NOMO-1 treated with dmso at 0.1 percent for 144 hours (cell line): ENCODE measurements around the gene EXD1.
"Not testable (repeated sequence)": the region's sequence is repeated elsewhere in the genome, so short reads cannot be mapped to it uniquely, and the experiment has no call there.

Experiments used
- DNase-seq: peaks from one replicate; lab custom pipeline; 2025; ENCODE audit not compliant: unreplicated experiment; lab: John Stamatoyannopoulos, UW

EXD1 gene, protein sequence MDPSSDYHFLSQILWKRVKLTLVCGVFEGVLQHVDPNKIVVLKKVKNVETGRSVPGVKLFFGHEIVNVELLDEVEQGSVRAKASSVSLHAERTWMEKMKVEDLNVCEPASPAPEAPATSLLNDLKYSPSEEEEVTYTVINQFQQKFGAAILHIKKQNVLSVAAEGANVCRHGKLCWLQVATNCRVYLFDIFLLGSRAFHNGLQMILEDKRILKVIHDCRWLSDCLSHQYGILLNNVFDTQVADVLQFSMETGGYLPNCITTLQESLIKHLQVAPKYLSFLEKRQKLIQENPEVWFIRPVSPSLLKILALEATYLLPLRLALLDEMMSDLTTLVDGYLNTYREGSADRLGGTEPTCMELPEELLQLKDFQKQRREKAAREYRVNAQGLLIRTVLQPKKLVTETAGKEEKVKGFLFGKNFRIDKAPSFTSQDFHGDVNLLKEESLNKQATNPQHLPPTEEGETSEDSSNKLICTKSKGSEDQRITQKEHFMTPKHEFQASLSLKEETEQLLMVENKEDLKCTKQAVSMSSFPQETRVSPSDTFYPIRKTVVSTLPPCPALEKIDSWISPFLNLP

GRCh38 chr15:41230650-41231421 is at the start of gene EXD1, which contains the start of gene CHP1:
EXD1 (minus strand) TSS chr15:41230757; CDS start chr15:41226575, 4,182 bp downstream.
CHP1 (plus strand) TSS chr15:41231268; CDS start chr15:41231383, 115 bp downstream.
- DNase-seq = peak; percentile 98

GRCh38 chr15:41279535-41280283 is 49.2 kb upstream of the EXD1 start:
- DNase-seq = no peak

GRCh38 chr15:41278319-41278718 is 47.8 kb upstream of the EXD1 start:
- DNase-seq = peak; percentile 44

DNA sequence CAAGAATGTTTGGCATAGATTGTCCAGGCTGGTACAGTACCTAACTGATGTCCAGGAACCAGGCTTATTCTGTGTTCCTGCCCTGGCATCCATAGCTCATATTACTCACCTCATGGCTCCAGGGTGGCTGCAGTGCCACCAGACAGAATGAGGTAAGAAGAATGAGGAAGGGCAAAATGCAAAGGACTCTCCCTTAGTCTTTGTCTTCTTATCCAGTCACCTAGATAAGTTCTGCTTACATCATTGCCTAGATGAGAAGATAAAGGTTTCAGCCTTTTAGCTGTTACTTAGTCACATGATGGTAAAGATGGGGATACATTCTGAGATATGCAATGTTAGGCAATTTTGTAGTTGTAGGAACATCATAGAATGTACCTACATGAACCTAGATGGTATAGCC is 46.3 kb upstream of the EXD1 start:
- no peak for DNase-seq

- DNase-seq = no peak
These were observed 39.3 kb upstream of the EXD1 start for GRCh38 chr15:41269887-41270286.

DNA sequence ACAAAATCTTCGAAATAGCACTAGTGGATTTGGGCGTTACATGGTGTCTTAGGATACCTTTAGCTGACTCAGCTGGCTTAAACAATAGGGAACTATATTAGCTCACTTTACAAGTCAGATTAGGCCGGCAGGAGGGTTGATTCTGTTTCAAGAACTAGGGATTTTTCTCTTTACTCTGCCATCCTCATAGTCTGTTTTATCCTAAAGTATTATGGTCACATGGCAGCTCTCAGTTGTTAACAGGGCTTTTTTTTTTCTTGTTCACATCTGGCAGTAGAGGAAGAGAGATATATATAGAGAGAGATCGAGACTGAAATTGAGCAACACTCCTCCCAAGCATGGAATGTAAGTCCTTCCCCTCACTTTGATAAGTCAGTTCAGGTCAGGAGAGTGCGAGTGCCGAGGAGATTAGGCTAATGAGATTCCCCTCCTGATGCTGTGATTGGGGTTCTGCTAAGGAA is 33.4 kb upstream of the EXD1 start:
- DNase-seq = no peak

DNA sequence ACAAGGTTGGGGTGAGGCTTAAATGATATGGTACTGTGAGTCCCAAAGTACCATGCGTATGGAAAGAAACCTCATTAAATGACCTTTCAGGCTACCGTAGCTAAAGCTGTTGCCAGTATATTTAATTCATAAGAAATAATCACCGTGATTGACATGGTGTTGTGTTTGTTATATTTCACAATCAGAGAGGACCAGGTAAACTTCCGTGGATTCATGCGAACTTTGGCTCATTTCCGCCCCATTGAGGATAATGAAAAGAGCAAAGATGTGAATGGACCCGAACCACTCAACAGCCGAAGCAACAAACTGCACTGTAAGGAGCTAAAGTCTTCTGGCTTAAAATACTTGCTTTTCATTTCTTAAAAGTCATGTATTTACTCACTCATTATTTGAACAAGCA is 32.0 kb upstream of the EXD1 start:
- no peak for DNase-seq

DNA sequence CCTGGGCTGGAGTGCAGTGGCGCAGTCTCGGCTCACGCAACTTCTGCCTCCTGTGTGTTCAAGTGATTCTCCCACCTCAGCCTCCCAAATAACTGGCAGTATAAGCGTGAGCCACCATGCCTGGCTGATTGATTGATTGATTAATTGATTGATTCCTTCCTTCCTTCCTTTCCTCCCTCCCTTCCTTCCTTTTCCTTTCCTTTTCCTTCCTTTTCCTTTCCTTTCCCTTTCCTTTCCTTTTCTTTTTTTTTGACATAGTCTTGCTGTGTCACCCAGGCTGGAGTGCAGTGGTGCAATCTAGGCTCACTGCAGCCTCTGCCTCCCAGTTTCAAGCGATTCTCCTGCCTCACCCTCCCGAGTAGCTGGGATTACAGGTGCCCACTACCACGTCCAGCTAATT is 30.4 kb upstream of the EXD1 start:
- DNase-seq = not testable (repeated sequence)

DNA sequence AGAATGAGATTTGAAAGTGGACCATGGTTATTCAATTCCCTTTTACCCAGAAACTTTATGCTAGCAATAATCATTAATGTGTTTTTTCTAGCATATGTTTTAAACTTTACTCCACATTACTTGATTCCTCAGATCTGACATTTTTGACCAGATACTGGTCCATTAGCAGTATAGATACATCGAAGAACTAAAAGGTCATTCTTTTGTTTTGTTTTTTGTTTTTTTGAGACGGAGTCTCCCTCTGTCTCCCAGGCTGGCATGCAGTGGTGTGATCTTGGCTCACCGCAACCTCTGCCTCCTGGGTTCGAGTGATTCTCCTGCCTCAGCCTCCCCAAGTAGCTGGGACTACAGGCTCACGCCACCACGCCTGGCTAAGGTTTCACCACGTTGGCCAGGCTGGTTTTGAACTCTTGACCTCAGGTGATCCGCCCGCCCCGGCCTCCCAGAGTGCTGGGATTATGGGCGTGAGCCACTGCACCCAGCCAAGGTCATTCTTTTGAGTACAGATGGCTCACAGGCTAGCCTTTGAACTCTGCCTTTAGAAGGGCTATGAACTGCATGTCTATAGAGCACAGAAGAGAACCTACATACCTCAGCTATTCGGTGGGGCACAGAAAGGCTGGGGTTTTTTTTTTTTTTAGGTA is 29.1 kb upstream of the EXD1 start:
- DNase-seq = no peak

DNA sequence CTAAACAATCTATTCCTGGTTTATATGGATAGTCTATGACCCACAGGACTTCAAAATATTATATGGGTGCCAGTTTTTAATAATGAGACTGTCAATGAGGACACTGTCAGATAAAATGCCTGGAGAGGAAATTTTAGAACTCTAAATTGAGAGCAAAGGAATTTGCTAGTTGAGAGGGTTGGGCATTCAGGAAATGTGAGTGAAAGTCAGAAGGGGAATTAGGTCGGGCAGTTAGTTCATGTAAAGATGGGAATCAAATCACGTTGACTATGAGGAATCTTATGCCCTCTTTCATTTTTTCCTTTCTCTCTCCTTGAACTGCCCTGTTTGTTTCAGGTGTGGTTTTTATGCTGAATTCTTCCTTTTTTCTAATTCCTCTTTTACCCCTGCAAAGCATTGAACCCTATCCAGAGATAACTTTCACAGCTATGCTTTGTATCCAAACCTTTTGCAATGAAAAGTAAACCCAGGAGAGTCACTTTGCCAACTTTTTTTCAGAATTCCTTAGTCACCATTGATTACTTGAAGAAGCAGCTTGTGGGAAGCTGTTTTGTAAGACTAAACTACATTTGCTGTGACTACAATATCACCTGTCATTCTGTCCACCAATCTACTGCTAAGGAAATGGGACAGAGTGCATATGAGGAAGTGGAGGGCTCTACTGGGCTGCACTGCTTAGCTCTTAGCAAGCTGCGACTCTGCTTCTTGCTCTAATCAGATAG is 28.4 kb upstream of the EXD1 start:
- DNase-seq = peak; percentile 54

GRCh38 chr15:41256577-41257038 is 26.1 kb upstream of the EXD1 start:
- no peak for DNase-seq

GRCh38 chr15:41256103-41256502 is 25.5 kb upstream of the EXD1 start:
- no peak for DNase-seq

GRCh38 chr15:41254560-41254959 is 24.0 kb upstream of the EXD1 start:
- DNase-seq = peak; percentile 25

GRCh38 chr15:41251411-41251810 is 20.9 kb upstream of the EXD1 start:
- DNase-seq = no peak

DNA sequence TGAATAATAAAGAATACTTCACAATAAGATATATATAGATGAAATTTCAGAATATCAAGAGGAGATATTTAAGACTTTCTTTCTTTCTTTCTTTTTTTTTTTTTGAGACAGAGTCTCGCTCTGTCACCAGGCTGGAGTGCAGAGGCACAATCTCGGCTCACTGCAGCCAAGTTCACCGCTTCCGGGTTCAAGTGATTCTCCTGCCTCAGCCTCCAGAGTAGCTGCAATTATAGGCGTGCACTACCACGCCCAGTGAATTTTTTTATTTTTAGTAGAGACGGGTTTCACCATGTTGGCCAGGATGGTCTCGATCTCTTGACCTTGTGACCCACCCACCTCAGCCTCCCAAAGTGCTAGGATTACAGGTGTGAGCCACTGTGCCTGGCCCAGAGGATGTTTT is 20.2 kb upstream of the EXD1 start:
- not testable (repeated sequence) for DNase-seq

GRCh38 chr15:41241221-41241964 is 10.8 kb upstream of the EXD1 start:
- no peak for DNase-seq

DNA sequence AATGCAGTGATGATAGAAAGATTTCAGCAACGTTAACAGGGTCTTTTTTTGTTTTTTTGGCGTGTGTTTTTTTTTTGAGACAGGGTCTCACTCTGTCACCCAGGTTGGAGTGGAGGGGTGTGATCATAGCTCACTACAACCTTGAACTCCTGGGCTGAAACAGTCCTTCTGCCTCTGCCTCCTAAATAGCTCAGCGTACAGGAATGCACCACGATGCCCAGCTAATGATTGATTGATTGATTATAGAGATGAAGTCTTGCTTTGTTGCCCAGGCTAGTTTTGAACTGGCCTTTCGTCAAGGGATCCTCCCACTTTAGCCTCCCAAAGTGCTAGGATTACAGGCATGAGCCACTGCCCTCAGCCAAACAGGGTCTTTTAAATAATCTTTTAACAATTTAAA is 7.5 kb upstream of the EXD1 start:
- no peak for DNase-seq

DNA sequence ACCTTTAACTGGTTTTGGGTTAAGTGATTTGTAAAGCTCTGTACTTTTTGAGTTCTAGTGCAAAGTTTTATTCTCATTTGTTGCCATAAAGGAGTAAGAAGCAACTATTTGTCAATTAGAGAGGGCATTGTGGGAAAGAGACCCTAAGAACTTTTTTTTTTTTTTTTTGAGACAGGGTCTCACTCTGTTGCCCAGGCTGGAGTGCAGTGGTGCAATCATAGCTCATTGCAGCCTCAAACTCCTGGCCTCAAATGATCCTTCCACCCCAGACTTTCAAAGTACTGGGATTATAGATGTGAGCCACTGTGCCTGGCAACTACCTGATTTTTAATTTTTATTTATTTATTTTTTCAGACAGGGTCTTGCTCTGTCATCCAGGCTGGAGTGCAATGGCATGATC is 5.4 kb upstream of the EXD1 start:
- no peak for DNase-seq

DNA sequence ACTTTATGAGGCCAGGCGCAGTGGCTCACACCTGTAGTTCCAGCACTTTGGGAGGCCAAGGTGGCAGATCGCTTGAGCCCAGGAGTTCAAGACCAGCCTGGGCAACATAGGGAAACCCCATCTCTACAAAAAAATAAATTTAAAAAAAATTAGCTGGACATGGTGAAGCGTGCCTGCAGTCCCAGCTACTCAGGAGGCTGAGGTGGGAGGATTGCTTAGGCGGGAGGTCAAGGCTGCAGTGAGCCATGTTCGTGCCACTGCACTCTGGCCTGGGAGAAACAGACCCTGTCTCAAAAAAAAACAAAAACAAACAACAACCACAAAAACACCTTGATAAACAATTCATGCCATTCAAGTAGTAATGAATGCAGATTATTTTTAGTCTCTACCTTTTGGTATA is 4.7 kb upstream of the EXD1 start:
- not testable (repeated sequence) for DNase-seq
